ENCODE data around the gene KRT75. TPM values are rescaled to one million over a fixed set of nuclear protein-coding genes. Genes with fewer than 3 reads are reported as not detected.

The KRT75 gene
- total and polyA plus RNA-seq, 2 of the 13 experiments (the other 11 are each of a cell fraction or from before 2014, with no cell fraction given), result not detected

DNA sequence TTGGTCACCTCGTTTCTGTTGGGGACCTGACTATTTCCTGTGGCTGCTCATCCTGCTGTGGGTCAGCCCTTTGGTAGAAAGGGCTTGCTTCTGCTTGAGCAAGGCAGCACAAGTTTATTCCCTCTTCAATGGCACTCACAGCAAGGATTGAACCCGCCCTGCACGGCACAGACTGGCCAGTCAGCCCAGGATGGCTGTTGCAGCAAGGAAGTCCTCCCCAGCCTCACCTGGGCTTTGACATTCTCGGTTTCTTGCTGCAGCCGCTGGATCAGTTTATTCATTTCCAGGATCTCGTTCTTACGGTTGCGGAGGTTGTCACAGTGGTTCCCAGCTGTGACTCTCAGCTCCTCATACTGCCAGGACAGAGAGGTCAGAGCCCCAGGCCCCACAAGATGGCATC, 37.5 kb downstream of the KRT75 start:
- Histone ChIP-seq H4K20me1 (ENCODE audit: insufficient read depth, low read length) (0 out of 2 replicates have a peak, but pooled peaks cover under 1% of the 10 kb centered on the region), H3K27me3 (ENCODE audit: control insufficient read depth in 1 of 2, insufficient read depth in 2 of 2, low read length in 2 of 2) (peaks cover 0 to 9% of the 10 kb centered on the region in 2 experiments; a peak in 3 of 5 replicates), H3K4me1 (ENCODE audit: insufficient read depth, low read length) (no peaks in the 10 kb centered on the region), H3K4me2 (ENCODE audit: low read depth, low read length) (no peak overlapping the region), H3K9ac (ENCODE audit: insufficient read depth, low read depth, low read length) (no peak overlapping the region), H3K27ac (ENCODE audit: extremely low read length, insufficient read depth, low read length) (no peak overlapping the region), H2AFZ (ENCODE audit: low read length) (no peak overlapping the region), H3K79me2 (ENCODE audit: insufficient read depth, low read length) (no peaks in the 10 kb centered on the region), H3K9me3 (ENCODE audit: low read length) (no peaks in the 10 kb centered on the region), H3K36me3 (replicated peaks in 1 of 2; ENCODE audit: control insufficient read depth in 1 of 2, insufficient read depth in 2 of 2, low read length in 2 of 2) (no peaks in the 10 kb centered on the region), H3K4me3 (replicated peaks in 1 of 3; ENCODE audit: insufficient read depth in 1 of 3, low read depth in 2 of 3, low read length in 3 of 3) (no peak overlapping the region)
- WGBS (ENCODE audit: low lambda C conversion rate), result 37% methylated on average over 6 of the region's 8 CpGs
- FAIRE-seq (no peak), ATAC-seq (no peak), DNase-seq (ENCODE audit: low spot score) (no peak)
- in situ Hi-C loops (cut with HindIII; ENCODE audit: extremely low pct_ligation_motif_present, low pct_unique_long_range_greater_than_20kb), result loop anchor here (25.0 kb wide), 1 partner anchor 591 kb away; no protein-coding TSS in a partner anchor
- CTCF ChIA-PET (ENCODE audit: low intra/inter-chr PET ratio, low total read pairs), result no interaction called here
- POLR2A ChIA-PET, result no interaction called here
- TF ChIP-seq CBX5 (CRISPR knock-in tag; IDR thresholded peaks at IDR 0.05; ENCODE audit: borderline replicate concordance), result no peak
- no peak for TF ChIP-seq ZNF776 (CRISPR knock-in tag; IDR thresholded peaks at IDR 0.05)
- TF ChIP-seq ATAD3A (CRISPR knock-in tag; IDR thresholded peaks at IDR 0.05), result no peak
- TF ChIP-seq NFIB (CRISPR knock-in tag; IDR thresholded peaks at IDR 0.05; ENCODE audit: borderline replicate concordance), result no peak
- TF ChIP-seq LCORL (IDR thresholded peaks at IDR 0.05), result no peak
- no peak for TF ChIP-seq LCORL (CRISPR knock-in tag; IDR thresholded peaks at IDR 0.05)
- TF ChIP-seq PATZ1 (CRISPR knock-in tag; IDR thresholded peaks at IDR 0.05), result no peak
- no peak for TF ChIP-seq GATAD1 (CRISPR knock-in tag; IDR thresholded peaks at IDR 0.05)
- no TSS peak for BruUV-seq (replicated peaks)
- intact Hi-C loops (cut with micrococcal nuclease; ENCODE audit: unreplicated experiment), result no loop called here
